HG03342 (cell line): ENCODE data around the gene HYAL2.
"Not testable (repeated sequence)": the region's sequence is repeated elsewhere in the genome, so short reads cannot be mapped to it uniquely, and the experiment has no call there.

Source experiments
- ATAC-seq: cut with Tn5 transposase; IDR thresholded peaks from one replicate; pipeline ENCODE4 v1.9.1; 2021; ENCODE audit warnings: mild to moderate bottlenecking, moderate library complexity; ENCODE audit not compliant: unreplicated experiment

Gene HYAL2

GRCh38 chr3:50316657-50317242 is 5.8 kb downstream of the HYAL2 start:
- ATAC-seq: no peak

DNA sequence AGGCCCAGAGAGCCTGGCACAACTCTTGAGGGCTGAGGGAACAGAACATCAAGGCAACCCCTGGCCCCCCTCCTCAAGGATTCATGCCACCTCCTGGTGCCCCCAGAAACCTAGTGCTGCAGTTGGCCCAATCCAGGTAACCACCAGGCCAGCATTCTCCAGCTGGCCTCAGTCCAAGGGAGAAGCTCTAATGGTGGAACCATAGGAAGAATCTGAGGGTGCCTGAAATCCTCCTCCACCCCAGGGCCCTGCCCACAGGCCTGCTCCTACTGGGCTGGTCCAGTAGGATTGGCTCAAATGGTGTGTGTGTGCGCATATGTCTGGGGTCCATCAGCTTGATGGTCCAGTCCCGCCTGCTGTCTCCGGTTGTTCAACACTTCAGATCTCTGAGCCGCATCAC is 7.7 kb downstream of the HYAL2 start:
- ATAC-seq: no peak

DNA sequence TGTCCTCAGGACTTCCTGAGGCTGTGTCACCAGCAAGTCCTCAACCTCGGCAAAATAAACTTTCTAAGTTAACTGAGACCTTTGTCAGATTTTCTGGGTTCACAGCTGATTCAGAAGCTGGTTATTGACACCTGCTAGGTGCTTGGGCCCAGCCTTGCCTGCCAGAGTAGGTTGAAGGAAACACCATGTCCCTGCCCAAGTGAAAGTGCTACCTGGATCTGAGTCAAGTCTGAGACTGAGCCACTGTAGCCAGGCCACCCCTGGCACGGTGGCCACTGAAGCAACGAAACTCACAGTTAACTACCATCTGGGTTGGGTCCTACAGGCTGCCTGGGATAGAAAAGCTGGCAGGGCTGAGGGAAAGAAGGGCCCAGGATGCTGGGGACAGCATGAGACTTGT is 8.2 kb downstream of the HYAL2 start:
- ATAC-seq: no peak

DNA sequence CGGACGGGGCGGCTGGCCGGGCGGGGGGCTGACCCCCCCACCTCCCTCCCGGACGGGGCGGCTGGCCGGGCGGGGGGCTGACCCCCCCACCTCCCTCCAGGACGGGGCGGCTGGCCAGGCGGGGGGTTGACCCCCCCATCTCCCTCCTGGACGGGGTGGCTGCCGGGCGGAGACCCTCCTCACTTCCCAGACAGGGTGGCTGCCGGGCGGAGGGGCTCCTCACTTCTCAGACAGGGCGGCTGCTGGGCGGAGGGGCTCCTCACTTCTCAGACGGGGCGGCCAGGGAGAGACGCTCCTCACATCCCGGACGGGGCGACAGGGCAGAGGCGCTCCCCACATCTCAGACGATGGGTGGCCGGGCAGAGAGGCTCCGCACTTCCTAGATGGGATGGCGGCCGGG is 10.5 kb downstream of the HYAL2 start:
- not testable (repeated sequence) for ATAC-seq

DNA sequence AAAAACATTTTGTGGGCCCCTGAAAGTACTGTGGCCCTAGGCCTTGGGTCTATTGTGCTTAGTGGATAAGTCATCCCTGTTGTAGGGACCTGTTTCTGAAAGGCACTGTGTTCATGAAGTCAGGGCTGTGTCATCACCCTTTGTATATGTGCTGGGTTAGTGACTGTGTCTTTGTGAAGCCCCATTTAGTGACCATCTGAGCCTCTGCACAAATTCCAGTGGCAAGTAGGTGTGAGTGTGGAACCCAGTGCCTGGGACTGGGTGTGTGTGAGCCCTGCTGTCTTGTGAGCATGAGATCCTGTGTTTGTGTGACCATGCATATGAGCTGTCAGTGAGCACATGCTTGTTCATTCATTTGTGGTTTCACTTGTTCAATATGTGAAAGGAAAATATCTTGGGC is 17.9 kb downstream of the HYAL2 start:
- no peak for ATAC-seq

GRCh38 chr3:50303013-50303815 is 19.3 kb downstream of the HYAL2 start, which contains the start of gene HYAL1:
TSS of gene HYAL1 (minus strand) at chr3:50303574. CDS start at chr3:50302956, 618 bp downstream.
- no peak for ATAC-seq

- ATAC-seq: no peak
These were observed 20.2 kb downstream of the HYAL2 start for GRCh38 chr3:50302095-50303012.

DNA sequence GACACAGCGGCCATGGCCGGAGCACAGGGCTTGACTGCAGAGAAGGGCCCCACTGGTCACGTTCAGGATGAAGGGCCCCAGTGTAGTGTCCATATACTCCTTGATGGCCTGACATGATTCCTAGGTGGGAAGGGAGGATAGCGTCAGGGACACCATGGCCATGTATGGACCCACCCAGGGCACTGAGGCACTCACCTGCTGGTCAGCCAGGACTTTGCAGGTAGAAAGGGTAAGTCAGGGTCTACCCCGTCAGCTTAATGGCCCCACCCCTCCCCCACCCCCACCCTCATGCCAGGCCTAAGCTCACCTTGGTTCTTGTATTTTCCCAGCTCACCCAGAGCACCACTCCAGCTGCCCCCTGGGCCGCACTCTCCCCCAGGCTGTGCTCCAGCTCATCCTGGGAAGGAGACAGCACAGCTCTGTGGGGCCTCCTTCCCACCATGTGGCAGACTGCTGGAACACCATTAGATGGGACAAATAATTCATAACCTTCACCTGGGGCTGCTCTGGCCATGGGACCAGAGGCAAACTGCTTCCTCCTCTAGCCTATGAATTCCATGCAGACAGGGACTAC is 21.8 kb downstream of the HYAL2 start:
- ATAC-seq: no peak

DNA sequence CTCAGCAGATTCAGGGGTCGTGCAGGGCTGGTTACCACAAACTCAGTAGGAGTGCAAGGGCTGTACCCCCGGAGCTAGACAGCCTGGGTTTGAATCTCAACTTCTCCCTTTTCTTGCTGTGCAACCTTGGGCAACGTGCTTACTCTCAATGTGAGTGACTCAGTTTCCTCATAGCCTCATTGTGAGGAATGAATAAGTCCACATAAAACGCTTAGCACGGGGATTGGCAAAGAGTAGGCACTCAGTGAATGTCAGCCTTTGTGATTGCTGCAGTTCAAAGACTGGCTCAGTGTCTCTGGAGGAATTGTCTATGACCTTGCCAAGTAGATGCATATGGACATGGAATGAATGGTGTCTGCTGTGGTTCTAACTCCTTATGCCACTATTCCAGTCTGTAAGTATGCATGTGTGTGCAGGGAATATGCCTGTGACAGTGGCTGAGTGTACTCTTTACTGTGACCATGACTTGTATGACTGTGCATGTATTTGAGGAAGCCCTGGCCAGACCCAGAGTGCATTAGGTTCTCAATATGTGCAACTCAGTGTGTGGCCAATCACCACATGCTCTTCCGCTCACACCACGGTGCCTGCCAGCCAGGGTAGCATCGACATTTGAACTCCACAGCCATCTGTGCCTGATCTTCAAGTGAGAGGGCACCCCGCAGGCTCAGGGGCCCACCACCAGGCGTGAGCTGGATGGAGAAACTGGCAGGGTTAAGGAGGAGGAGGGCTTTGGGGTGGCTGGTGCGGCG is 22.4 kb downstream of the HYAL2 start:
- no peak for ATAC-seq

DNA sequence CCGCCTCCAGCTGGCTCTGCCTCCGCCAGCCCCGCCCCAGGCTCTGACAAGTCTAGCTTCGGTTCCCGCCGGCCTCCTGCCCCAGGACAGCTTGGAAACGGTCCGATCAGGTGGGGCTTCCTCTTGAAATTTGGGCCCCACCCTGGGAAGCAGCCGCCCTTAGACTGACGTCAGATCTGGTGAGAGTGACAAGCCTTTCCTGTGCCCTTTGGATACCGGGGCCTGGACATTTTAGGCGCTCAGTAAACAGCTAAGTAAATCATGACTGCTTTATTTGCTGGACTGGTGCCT is 23.0 kb downstream of the HYAL2 start:
- ATAC-seq: no peak

GRCh38 chr3:50298836-50299637 is 23.5 kb downstream of the HYAL2 start, which contains the start of the genes HYAL3 and NAA80:
TSS of gene HYAL3 (minus strand) at chr3:50299405. CDS start at chr3:50295602, 3,803 bp downstream.
TSS of gene NAA80 (minus strand) at chr3:50299405. CDS start at chr3:50297463, 1,942 bp downstream.
- peak; percentile 86 for ATAC-seq

GRCh38 chr3:50297896-50298725 is 24.4 kb downstream of the HYAL2 start:
- ATAC-seq: no peak

DNA sequence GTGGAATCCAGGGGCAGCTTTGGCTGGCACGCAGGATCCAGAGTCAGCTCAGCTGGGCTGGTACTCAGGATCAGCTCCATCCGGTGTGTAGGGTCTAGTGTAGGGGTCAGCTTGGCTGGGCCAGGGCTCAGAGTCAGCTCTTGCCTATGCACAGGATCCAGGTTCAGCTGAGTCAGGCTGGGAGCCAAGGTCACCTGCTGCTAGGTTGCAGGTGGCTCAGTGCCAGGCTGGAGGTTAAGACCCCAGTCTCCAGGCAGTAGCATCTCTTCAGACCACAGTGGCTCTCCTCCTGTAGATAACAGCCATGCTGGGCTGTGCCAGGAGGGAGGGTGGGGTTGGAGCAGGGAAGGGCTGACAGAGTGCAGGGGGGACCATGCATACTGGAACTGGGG is 25.2 kb downstream of the HYAL2 start:
- ATAC-seq: no peak

DNA sequence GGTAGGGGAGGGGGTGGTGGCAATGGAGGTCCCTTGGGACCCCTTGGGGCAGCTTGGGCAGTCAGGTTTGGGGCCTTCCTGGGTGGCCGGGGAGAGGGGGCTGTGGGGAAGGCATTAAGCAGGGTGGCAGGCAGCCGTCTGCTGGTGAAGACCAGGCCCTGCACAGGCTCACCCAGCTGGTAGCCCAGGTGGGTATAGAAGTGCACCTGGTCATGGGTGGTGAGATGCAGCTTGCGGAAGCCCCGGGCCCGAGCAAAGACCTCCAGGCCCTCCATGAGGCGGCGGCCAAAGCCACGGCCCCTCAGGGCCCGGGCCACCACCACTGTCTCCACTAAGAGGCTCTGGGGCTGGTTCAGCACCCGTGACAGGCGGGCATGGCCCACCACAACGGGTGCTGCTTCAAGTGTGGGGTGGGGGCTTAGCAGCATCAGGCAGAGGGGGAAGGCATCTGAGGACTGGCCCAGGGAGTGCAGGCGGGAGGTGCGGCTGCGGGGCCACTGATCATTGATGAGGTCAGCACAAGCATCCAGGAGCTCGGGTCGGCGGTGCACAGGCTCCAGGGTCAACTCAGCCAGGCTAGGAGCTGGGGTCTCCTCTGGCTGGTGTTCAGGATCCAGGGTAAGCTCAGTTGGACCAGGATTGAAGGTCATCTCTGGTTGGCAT is 25.7 kb downstream of the HYAL2 start:
- ATAC-seq: no peak

DNA sequence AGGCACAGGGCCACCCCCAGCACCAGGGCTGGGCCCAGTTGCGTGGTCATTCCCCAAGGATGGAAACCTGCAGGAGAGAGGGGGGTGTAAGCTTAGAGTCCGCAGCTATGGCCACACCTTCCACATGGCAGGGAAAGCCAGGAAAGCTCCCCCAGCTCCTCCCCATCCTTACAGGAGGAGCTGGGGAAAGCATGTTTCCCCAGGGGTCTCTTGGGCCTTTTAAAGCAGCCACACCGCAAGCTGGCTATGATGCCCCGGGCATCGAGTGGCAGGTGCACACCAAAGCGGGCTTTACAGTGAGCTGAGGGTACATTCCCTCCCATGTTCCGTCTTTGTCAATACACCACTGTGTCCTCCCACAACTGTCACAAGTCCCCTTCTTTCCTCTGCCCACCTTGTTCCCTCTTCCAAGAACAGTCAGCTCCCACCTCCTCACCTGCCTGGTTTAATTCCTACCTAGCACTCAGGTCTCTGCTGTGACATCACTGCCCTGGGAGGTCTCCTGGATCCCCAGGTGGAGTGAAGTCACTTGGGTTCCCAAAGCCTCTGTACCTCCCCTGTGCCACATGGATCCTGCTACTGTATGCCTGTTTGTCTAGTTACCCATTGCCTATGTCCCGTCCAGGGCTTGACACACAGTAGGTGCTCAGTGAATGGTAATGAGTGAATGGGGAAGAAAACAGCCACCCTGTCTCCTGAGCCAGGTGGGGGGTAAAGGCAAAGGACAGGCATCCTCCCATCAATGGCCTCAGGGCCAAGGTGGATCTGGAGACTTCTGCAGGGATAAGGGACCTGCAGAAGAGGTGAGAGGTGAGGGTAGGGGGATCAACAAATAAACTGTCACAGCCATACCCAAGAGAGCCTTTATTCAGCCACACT is 26.8 kb downstream of the HYAL2 start:
- no peak for ATAC-seq

- ATAC-seq: no peak
These were observed 27.8 kb downstream of the HYAL2 start for GRCh38 chr3:50294492-50295403.
